Measurements from ENCODE around the gene PPP6R3. TPM values are rescaled to one million over a fixed set of nuclear protein-coding genes. Genes with fewer than 3 reads are reported as not detected.

Gene PPP6R3
- total and polyA plus RNA-seq, 10 of the 15 experiments (the other 5 are each of a cell fraction or from before 2014, with no cell fraction given): 12.4 to 123 (median 74.1) TPM

DNA sequence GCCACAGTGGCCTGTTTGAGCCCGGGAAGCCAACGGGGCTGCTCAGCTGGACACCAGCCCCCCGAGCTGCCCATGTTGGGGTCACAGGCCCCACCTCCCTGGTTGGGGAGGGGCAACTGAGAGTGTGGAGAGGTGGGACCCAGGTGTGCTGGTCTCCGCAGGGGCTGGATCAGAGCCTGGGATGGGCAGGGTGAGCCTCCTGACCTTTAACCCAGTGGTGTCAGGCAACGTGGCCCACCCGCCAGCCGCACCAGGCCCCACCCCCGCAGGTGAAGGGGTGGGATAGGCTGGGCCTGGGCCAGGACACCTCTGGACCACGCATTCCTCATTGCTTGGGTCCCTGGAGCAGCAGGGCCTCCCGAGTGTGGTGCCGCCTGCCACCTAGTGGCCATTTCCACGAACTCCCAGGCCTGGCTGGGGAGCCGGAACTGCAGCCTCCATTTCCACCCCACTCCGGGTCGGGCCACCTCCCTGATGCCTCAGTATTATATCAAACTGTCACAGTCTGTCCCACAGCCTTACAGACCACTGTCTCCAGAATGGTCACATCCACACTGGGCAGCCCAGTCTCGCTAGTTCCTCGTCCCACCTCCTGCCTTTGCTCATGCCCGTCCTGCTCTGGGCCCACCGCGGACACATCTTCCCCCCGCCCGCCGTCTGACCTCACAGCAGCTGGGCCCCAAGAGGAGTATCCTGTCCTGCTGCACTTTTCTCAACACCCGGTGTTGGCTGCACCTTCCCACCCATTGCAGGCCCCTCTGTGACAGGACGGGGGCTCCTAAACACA, 13.3 kb upstream of the PPP6R3 start:
- WGBS (ENCODE audit: insufficient coverage, insufficient replicate concordance, low lambda C conversion rate, missing lambda C conversion rate): 49% methylated on average over 23 of the region's 25 CpGs
- Histone ChIP-seq H3K4me1 (ENCODE audit: control insufficient read depth, insufficient read depth, low read length) (no peaks in the 10 kb centered on the region), H3K36me3 (ENCODE audit: control insufficient read depth in 2 of 2, insufficient read depth in 2 of 2, low read length in 1 of 2) (peaks cover 4 to 5% of the 10 kb centered on the region in 2 experiments; a peak in 2 of 4 replicates), H3K27me3 (replicated peaks in 1 of 2; ENCODE audit: control insufficient read depth in 2 of 2, insufficient read depth in 2 of 2, low read length in 1 of 2) (no peaks in the 10 kb centered on the region), H2AFZ (ENCODE audit: control insufficient read depth, low read depth, low read length) (peak overlapping the region; percentile 78), H3K27ac (ENCODE audit: control insufficient read depth, insufficient read depth) (no peak overlapping the region), H3K4me2 (ENCODE audit: control insufficient read depth, insufficient read depth) (no peak overlapping the region), H3K9me3 (replicated peaks; ENCODE audit: control insufficient read depth, insufficient read depth, low read length) (no peaks in the 10 kb centered on the region; the same call in 2 of the 3 replicates), H3K79me2 (ENCODE audit: control insufficient read depth, insufficient read depth, low read length) (no peaks in the 10 kb centered on the region), H3K9ac (ENCODE audit: control insufficient read depth, insufficient read depth, low read length) (no peak overlapping the region), H3K4me3 (no peak overlapping the region), H4K20me1 (ENCODE audit: control insufficient read depth, insufficient read depth) (no peaks in the 10 kb centered on the region)
- in situ Hi-C loops (cut with MboI) (no loop called here), intact Hi-C loops (cut with micrococcal nuclease; ENCODE audit: unreplicated experiment) (loop anchor here (1.0 to 5.0 kb wide), 3 partner anchors 63 to 190 kb away; no protein-coding TSS in a partner anchor)
- BruUV-seq (replicated peaks): no TSS peak
- ATAC-seq (peak; percentile 100), DNase-seq (ENCODE audit: low read depth, low spot score) (no peak), FAIRE-seq (no peak)
- ChIA-PET POLR2A (no interaction called here), RAD21 (ENCODE audit: unreplicated experiment) (interaction anchor here (1.1 kb wide), 1 partner anchor 76 kb away, joined by 3 read pairs; no protein-coding TSS in a partner anchor), SMC1A (ENCODE audit: uncharacterized antibody, unreplicated experiment) (no interaction called here), CTCF (interaction anchor here (0.7 to 1.0 kb wide), 3 partner anchors 177 to 243 kb away, joined by 3 read pairs; no protein-coding TSS in a partner anchor)
- TF ChIP-seq IRF5 (IDR thresholded peaks at IDR 0.05; ENCODE audit: borderline replicate concordance) (no peak), JUNB (IDR thresholded peaks at IDR 0.05) (no peak), CBFB (IDR thresholded peaks at IDR 0.05; ENCODE audit: low read depth) (no peak), MEF2B (IDR thresholded peaks at IDR 0.05; ENCODE audit: partially characterized antibody, poor library complexity, severe bottlenecking) (no peak), CHD1 (IDR thresholded peaks at IDR 0.05; ENCODE audit: low read depth, low read length) (no peak), IRF4 (IDR thresholded peaks at IDR 0.05; ENCODE audit: low read depth, low read length) (0 out of 2 replicates have a peak, but pooled peaks have one; percentile 51), TAF1 (IDR thresholded peaks at IDR 0.05; ENCODE audit: borderline replicate concordance, low read depth, low read length) (no peak), POU2F2 (IDR thresholded peaks at IDR 0.05; ENCODE audit: borderline replicate concordance, low read depth, low read length) (0 out of 3 replicates have a peak, but pooled peaks have one; percentile 35), MEF2A (IDR thresholded peaks at IDR 0.05; ENCODE audit: insufficient read depth, low read depth, low read length) (no peak), HDGF (IDR thresholded peaks at IDR 0.05) (0 out of 2 replicates have a peak, but pooled peaks have one; percentile 67), NR2F1 (conservative IDR thresholded peaks at IDR 0.05) (0 out of 2 replicates have a peak, but pooled peaks have one; percentile 21), CEBPB (IDR thresholded peaks at IDR 0.05; ENCODE audit: borderline replicate concordance in 1 of 2, low read depth in 2 of 2, low read length in 2 of 2) (no peak), SMC3 (IDR thresholded peaks at IDR 0.05; ENCODE audit: borderline replicate concordance, low read length) (peak; percentile 78), POLR2AphosphoS2 (IDR thresholded peaks at IDR 0.05; ENCODE audit: low read depth, low read length) (no peak), E2F4 (IDR thresholded peaks at IDR 0.05; ENCODE audit: low read depth, low read length) (no peak), RAD51 (IDR thresholded peaks at IDR 0.05) (no peak), PKNOX1 (IDR thresholded peaks at IDR 0.05) (no peak)
- TF ChIP-seq, protein P1, sequence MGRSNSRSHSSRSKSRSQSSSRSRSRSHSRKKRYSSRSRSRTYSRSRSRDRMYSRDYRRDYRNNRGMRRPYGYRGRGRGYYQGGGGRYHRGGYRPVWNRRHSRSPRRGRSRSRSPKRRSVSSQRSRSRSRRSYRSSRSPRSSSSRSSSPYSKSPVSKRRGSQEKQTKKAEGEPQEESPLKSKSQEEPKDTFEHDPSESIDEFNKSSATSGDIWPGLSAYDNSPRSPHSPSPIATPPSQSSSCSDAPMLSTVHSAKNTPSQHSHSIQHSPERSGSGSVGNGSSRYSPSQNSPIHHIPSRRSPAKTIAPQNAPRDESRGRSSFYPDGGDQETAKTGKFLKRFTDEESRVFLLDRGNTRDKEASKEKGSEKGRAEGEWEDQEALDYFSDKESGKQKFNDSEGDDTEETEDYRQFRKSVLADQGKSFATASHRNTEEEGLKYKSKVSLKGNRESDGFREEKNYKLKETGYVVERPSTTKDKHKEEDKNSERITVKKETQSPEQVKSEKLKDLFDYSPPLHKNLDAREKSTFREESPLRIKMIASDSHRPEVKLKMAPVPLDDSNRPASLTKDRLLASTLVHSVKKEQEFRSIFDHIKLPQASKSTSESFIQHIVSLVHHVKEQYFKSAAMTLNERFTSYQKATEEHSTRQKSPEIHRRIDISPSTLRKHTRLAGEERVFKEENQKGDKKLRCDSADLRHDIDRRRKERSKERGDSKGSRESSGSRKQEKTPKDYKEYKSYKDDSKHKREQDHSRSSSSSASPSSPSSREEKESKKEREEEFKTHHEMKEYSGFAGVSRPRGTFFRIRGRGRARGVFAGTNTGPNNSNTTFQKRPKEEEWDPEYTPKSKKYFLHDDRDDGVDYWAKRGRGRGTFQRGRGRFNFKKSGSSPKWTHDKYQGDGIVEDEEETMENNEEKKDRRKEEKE (IDR thresholded peaks at IDR 0.05): no peak
